Liver (tissue), 9 donors: Measurements from ENCODE around the gene KCNMA1. TPM values are rescaled to one million over a fixed set of nuclear protein-coding genes. Genes with fewer than 3 reads are reported as not detected.

Experiments used
- DNase-seq: peaks from one replicate; pipeline ENCODE4 v3.0.0-alpha.2; 2017; ENCODE audit warnings: low spot score
- H3K27ac ChIP-seq, 2 donors: one replicate each; pipeline ENCODE4 v1.7.0; 2013; ENCODE audit warnings: inconsistent platforms in 2 of 2, low read length in 2 of 2, control low read depth in 1 of 2, low read depth in 1 of 2, mild to moderate bottlenecking in 1 of 2
- H3K27me3 ChIP-seq, 4 donors: one replicate each; pipeline versions ENCODE4 v1.6.1 to v1.7.0; 2013; ENCODE audit warnings: low read length in 3 of 4, inconsistent platforms in 1 of 4, mild to moderate bottlenecking in 1 of 4, moderate library complexity in 1 of 4; ENCODE audit not compliant: control insufficient read depth in 4 of 4, insufficient read depth in 4 of 4
- H3K36me3 ChIP-seq, 4 donors: one replicate each; pipeline versions ENCODE4 v1.6.1 to v1.7.0; 2013; ENCODE audit warnings: low read length in 3 of 4, mild to moderate bottlenecking in 3 of 4, low read depth in 1 of 4, moderate library complexity in 1 of 4; ENCODE audit not compliant: control insufficient read depth in 4 of 4, insufficient read depth in 3 of 4
- H3K4me1 ChIP-seq, 4 donors: one replicate each; pipeline versions ENCODE4 v1.6.1 to v1.7.0; 2013; ENCODE audit warnings: low read length in 3 of 4, mild to moderate bottlenecking in 3 of 4, moderate library complexity in 1 of 4; ENCODE audit not compliant: control insufficient read depth in 4 of 4, insufficient read depth in 4 of 4
- H3K4me3 ChIP-seq, 3 donors: one replicate each; pipeline versions ENCODE4 v1.6.1 to v1.7.0; 2013; ENCODE audit warnings: low read length in 3 of 3, control low read depth in 1 of 3, low read depth in 1 of 3, mild to moderate bottlenecking in 1 of 3
- H3K9ac ChIP-seq, 2 donors: one replicate each; pipeline ENCODE4 v1.7.0; 2013; ENCODE audit warnings: low read length in 2 of 2, mild to moderate bottlenecking in 2 of 2, moderate library complexity in 2 of 2, control low read depth in 1 of 2, low read depth in 1 of 2
- H3K9me3 ChIP-seq, 4 donors: one replicate each; pipeline versions ENCODE4 v1.6.1 to v1.7.0; 2013; ENCODE audit warnings: low read length in 3 of 4; ENCODE audit not compliant: control insufficient read depth in 4 of 4
- FOXA1 ChIP-seq: IDR thresholded peaks from 2 replicates; pipeline ENCODE4 v1.6.1; 2016; ENCODE audit warnings: antibody characterized with exemption
- FOXA2 ChIP-seq: IDR thresholded peaks from 2 replicates; pipeline ENCODE4 v1.6.1; 2016; ENCODE audit warnings: antibody characterized with exemption
- GABPA ChIP-seq, 2 donors: IDR thresholded peaks in 1 of 2; conservative IDR thresholded peaks in 1 of 2; 2 replicates each; pipeline ENCODE4 v1.6.1; 2016; ENCODE audit warnings: antibody characterized with exemption in 2 of 2, mild to moderate bottlenecking in 1 of 2, moderate library complexity in 1 of 2
- HNF4A ChIP-seq, 2 donors: conservative IDR thresholded peaks; 2 replicates each; pipeline ENCODE4 v1.6.1; 2016; ENCODE audit warnings: antibody characterized with exemption in 2 of 2, mild to moderate bottlenecking in 2 of 2
- HNF4G ChIP-seq: IDR thresholded peaks from 2 replicates; pipeline ENCODE4 v1.6.1; 2016; ENCODE audit warnings: antibody characterized with exemption
- JUND ChIP-seq, 2 donors: IDR thresholded peaks; 2 replicates each; pipeline ENCODE4 v1.6.1; 2016; ENCODE audit warnings: antibody characterized with exemption in 2 of 2
- NR2F2 ChIP-seq: IDR thresholded peaks from 2 replicates; pipeline ENCODE4 v1.6.1; 2016; ENCODE audit warnings: antibody characterized with exemption
- RAD21 ChIP-seq, 2 donors: IDR thresholded peaks; 2 replicates each; pipeline ENCODE4 v1.6.1; 2016; ENCODE audit warnings: antibody characterized with exemption in 2 of 2, mild to moderate bottlenecking in 2 of 2
- RXRA ChIP-seq, 2 donors: IDR thresholded peaks; 2 replicates each; pipeline ENCODE4 v1.6.1; 2017 to 2018; ENCODE audit warnings: antibody characterized with exemption in 2 of 2, mild to moderate bottlenecking in 1 of 2
- SP1 ChIP-seq: IDR thresholded peaks from 2 replicates; pipeline ENCODE4 v1.6.1; 2018; ENCODE audit warnings: antibody characterized with exemption, mild to moderate bottlenecking
- TAF1 ChIP-seq: conservative IDR thresholded peaks from 2 replicates; pipeline ENCODE4 v1.6.1; 2016; ENCODE audit warnings: antibody characterized with exemption, mild to moderate bottlenecking
- YY1 ChIP-seq: IDR thresholded peaks from 2 replicates; pipeline ENCODE4 v1.6.1; 2016; ENCODE audit warnings: antibody characterized with exemption, mild to moderate bottlenecking
- WGBS: extraction: QIAGEN DNeasy Blood & Tissue Kit; methylation state at CpG from one replicate; pipeline ENCODE4 v1.1.7; 2013; 5-methylcytosine and 5-hydroxymethylcytosine counted together
- polyA plus RNA-seq, 2 donors: library from polyadenylated mRNA; stranded (reverse) in 1 of 2; unstranded in 1 of 2; fragments of 200-250 nt in 1 of 2; fragments of >200 nt in 1 of 2; fragmentation: Nextera tagmentation in 1 of 2; extraction: Ambion mirVana in 1 of 2; gene quantifications; one replicate each; pipeline versions ENCODE4 v1.2.1 to v1.2.3, GENCODE V29; 2013 to 2015
- total RNA-seq, 2 donors: library from RNA; depleted of rRNA; stranded (reverse); fragments of >200 nt; gene quantifications; one replicate each; pipeline ENCODE4 v1.2.3, GENCODE V29; 2014
- TF ChIP-seq, protein P1 (sequence below): IDR thresholded peaks from 2 replicates; pipeline ENCODE4 v1.6.1; 2016; ENCODE audit warnings: antibody characterized with exemption, mild to moderate bottlenecking
- TF ChIP-seq, protein P2 (sequence below): IDR thresholded peaks from 2 replicates; pipeline ENCODE4 v1.6.1; 2016; ENCODE audit warnings: antibody characterized with exemption
- TF ChIP-seq, protein P3 (sequence below): fragments of 150-350 bp; IDR thresholded peaks from 2 replicates; pipeline ENCODE4 v1.5.1; 2017; ENCODE audit warnings: improper control_type of control experiment, low read depth, low read length; ENCODE audit not compliant: missing input control
- TF ChIP-seq, protein P4 (sequence below): IDR thresholded peaks from 2 replicates; pipeline ENCODE4 v1.6.1; 2016; ENCODE audit warnings: antibody characterized with exemption
- TF ChIP-seq, protein P5 (sequence below): IDR thresholded peaks from 2 replicates; pipeline ENCODE4 v1.6.1; 2016; ENCODE audit warnings: antibody characterized with exemption
- donor health status: healthy.
- donor health status: healthy.
- donor health status: healthy.
- donor health status: healthy.
- donor health status: healthy.

The KCNMA1 gene
- total and polyA plus RNA-seq, 4 donors, result 2.5 to 9.7 (median 4.7) TPM

DNA sequence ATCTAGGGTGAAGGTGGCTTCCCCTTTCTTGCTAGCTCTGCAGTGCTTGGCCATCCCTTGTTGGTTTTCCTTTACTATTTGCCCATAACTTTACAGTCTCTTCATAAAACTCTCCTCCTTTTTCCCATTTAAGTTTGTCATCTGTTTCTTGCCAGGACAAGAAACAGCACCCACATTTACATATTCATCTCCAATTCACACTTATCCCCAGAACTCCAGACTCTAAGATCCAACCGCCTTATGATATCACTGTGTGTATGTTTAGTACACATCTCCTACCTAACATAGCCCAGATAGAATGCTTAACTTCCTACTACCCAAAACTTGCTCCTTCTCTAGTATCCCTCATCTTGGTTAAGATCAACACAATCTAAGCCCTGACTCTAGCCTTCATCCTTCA lies 622.2 kb downstream of the KCNMA1 start:
- H3K36me3 ChIP-seq, result no peaks in the 10 kb centered on the region

More for the DNA sequence above, 622.2 kb downstream of the KCNMA1 start:
- Histone ChIP-seq H3K27me3 (no peaks in the 10 kb centered on the region), H3K9me3 (no peaks in the 10 kb centered on the region), H3K27ac (no peak overlapping the region), H3K4me1 (peaks cover 0 to 4% (median 1%) of the 10 kb centered on the region in 4 donors), H3K9ac (no peak overlapping the region), H3K4me3 (no peak overlapping the region)
- 100% methylated on average over 1 of the region's 1 CpG for WGBS
- TF ChIP-seq, protein P1, sequence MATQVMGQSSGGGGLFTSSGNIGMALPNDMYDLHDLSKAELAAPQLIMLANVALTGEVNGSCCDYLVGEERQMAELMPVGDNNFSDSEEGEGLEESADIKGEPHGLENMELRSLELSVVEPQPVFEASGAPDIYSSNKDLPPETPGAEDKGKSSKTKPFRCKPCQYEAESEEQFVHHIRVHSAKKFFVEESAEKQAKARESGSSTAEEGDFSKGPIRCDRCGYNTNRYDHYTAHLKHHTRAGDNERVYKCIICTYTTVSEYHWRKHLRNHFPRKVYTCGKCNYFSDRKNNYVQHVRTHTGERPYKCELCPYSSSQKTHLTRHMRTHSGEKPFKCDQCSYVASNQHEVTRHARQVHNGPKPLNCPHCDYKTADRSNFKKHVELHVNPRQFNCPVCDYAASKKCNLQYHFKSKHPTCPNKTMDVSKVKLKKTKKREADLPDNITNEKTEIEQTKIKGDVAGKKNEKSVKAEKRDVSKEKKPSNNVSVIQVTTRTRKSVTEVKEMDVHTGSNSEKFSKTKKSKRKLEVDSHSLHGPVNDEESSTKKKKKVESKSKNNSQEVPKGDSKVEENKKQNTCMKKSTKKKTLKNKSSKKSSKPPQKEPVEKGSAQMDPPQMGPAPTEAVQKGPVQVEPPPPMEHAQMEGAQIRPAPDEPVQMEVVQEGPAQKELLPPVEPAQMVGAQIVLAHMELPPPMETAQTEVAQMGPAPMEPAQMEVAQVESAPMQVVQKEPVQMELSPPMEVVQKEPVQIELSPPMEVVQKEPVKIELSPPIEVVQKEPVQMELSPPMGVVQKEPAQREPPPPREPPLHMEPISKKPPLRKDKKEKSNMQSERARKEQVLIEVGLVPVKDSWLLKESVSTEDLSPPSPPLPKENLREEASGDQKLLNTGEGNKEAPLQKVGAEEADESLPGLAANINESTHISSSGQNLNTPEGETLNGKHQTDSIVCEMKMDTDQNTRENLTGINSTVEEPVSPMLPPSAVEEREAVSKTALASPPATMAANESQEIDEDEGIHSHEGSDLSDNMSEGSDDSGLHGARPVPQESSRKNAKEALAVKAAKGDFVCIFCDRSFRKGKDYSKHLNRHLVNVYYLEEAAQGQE, result no peak
- TF ChIP-seq RAD21 (IDR thresholded peaks at IDR 0.05) (no peak), RXRA (IDR thresholded peaks at IDR 0.05) (no peak), HNF4A (conservative IDR thresholded peaks at IDR 0.05) (no peak), HNF4G (no peak), NR2F2 (no peak), FOXA2 (no peak), TAF1 (no peak), YY1 (no peak), GABPA (IDR thresholded peaks at IDR 0.05 in 1 of 2, conservative IDR thresholded peaks at IDR 0.05 in 1 of 2) (no peak), SP1 (no peak), FOXA1 (no peak), JUND (IDR thresholded peaks at IDR 0.05) (no peak)
- TF ChIP-seq, protein P2, sequence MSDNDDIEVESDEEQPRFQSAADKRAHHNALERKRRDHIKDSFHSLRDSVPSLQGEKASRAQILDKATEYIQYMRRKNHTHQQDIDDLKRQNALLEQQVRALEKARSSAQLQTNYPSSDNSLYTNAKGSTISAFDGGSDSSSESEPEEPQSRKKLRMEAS, result no peak
- TF ChIP-seq, protein P3, sequence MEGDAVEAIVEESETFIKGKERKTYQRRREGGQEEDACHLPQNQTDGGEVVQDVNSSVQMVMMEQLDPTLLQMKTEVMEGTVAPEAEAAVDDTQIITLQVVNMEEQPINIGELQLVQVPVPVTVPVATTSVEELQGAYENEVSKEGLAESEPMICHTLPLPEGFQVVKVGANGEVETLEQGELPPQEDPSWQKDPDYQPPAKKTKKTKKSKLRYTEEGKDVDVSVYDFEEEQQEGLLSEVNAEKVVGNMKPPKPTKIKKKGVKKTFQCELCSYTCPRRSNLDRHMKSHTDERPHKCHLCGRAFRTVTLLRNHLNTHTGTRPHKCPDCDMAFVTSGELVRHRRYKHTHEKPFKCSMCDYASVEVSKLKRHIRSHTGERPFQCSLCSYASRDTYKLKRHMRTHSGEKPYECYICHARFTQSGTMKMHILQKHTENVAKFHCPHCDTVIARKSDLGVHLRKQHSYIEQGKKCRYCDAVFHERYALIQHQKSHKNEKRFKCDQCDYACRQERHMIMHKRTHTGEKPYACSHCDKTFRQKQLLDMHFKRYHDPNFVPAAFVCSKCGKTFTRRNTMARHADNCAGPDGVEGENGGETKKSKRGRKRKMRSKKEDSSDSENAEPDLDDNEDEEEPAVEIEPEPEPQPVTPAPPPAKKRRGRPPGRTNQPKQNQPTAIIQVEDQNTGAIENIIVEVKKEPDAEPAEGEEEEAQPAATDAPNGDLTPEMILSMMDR, result no peak
- TF ChIP-seq, protein P4, sequence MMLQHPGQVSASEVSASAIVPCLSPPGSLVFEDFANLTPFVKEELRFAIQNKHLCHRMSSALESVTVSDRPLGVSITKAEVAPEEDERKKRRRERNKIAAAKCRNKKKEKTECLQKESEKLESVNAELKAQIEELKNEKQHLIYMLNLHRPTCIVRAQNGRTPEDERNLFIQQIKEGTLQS, result no peak
- TF ChIP-seq, protein P5, sequence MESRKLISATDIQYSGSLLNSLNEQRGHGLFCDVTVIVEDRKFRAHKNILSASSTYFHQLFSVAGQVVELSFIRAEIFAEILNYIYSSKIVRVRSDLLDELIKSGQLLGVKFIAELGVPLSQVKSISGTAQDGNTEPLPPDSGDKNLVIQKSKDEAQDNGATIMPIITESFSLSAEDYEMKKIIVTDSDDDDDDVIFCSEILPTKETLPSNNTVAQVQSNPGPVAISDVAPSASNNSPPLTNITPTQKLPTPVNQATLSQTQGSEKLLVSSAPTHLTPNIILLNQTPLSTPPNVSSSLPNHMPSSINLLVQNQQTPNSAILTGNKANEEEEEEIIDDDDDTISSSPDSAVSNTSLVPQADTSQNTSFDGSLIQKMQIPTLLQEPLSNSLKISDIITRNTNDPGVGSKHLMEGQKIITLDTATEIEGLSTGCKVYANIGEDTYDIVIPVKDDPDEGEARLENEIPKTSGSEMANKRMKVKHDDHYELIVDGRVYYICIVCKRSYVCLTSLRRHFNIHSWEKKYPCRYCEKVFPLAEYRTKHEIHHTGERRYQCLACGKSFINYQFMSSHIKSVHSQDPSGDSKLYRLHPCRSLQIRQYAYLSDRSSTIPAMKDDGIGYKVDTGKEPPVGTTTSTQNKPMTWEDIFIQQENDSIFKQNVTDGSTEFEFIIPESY, result no peak
- no peak for DNase-seq
